Right cardiac atrium (tissue), 5 donors: ENCODE measurements around the gene CRADD. TPM values are rescaled to one million over a fixed set of nuclear protein-coding genes. Genes with fewer than 3 reads are reported as not detected.
A peak's percentile ranks its signal among the peaks of the same experiment; 100 is the strongest.
"Not testable (repeated sequence)": the region's sequence is repeated elsewhere in the genome, so short reads cannot be mapped to it uniquely, and the experiment has no call there.

ENCODE experiments used
- ATAC-seq, 2 donors: fragments of 200-7000 bp; cut with Tn5 transposase; one replicate each; pipeline versions ENCODE4 v1.8.0 to v1.9.1; 2020; ENCODE audit warnings: moderate library complexity in 2 of 2, mild to moderate bottlenecking in 1 of 2
- DNase-seq, 3 donors: peaks; one replicate each; pipeline ENCODE4 v3.0.0-alpha.2; 2020
- H3K27ac ChIP-seq: one replicate; pipeline ENCODE4 v1.5.1; 2013; ENCODE audit warnings: mild to moderate bottlenecking, low read length, control low read depth, moderate library complexity
- H3K27me3 ChIP-seq: one replicate; pipeline ENCODE4 v1.6.1; 2013; ENCODE audit not compliant: control insufficient read depth, insufficient read depth
- H3K4me1 ChIP-seq: one replicate; pipeline ENCODE4 v1.6.1; 2013; ENCODE audit warnings: low read length; ENCODE audit not compliant: control insufficient read depth, insufficient read depth
- H3K4me3 ChIP-seq: one replicate; pipeline ENCODE4 v1.5.1; 2013; ENCODE audit warnings: low read length, control low read depth
- H3K9me3 ChIP-seq: one replicate; pipeline ENCODE4 v1.6.1; 2013; ENCODE audit warnings: low read length; ENCODE audit not compliant: control insufficient read depth
- WGBS: extraction: QIAGEN DNeasy Blood & Tissue Kit; methylation state at CpG from one replicate; pipeline ENCODE4 v1.1.7; 2013; 5-methylcytosine and 5-hydroxymethylcytosine counted together
- intact Hi-C, 4 donors: fragments of 100-400 bp; cut with DNase I; formaldehyde crosslinking; loops; one replicate each; pipeline versions ENCODE4 v1.11.0 to v1.14.0; 2022 to 2023
- polyA plus RNA-seq: library from polyadenylated mRNA; stranded (reverse); fragments of 200-250 nt; gene quantifications from one replicate; pipeline ENCODE4 v1.2.3, GENCODE V29; 2013
- total RNA-seq, 4 donors: library from RNA; stranded (reverse); fragmentation: NEBNext Ultra II Directional; extraction: Animal tissue kit (Norgen Biotek cat#: 25700); gene quantifications; one replicate each; pipeline ENCODE4 v1.2.1, GENCODE V29; 2021
- donor health status: healthy with polysubstance abuse.
- donor health status: DM: no; HTN: yes; CAD: no.
- donor health status: DM: no; HTN: no; CAD: no.
- donor health status: DM: no; HTN: yes; CAD: no; lungs with severe emphysema.
- donor health status: DM: yes; HTN: yes; CAD: no.

The CRADD gene
- total and polyA plus RNA-seq, 5 donors = 29.1 to 45.7 (median 37.8) TPM

- Histone ChIP-seq H3K27me3 (no peaks in the 10 kb centered on the region), H3K9me3 (no peaks in the 10 kb centered on the region), H3K4me1 (peaks cover 3% of the 10 kb centered on the region), H3K4me3 (no peak overlapping the region), H3K27ac (no peak overlapping the region)
- ATAC-seq (no peak), DNase-seq (no peak)
- intact Hi-C loops = no loop called here
- WGBS = 44% methylated on average over 2 of the region's 2 CpGs
These were observed 29.2 kb downstream of the CRADD start for GRCh38 chr12:93706387-93706786.

- intact Hi-C loops = no loop called here
- H3K27ac ChIP-seq = no peak overlapping the region
- no peaks in the 10 kb centered on the region for H3K9me3 ChIP-seq
- DNase-seq (no peak), ATAC-seq (no peak)
- WGBS = 72% methylated on average over 2 of the region's 2 CpGs
- H3K4me3 ChIP-seq = no peak overlapping the region
- peaks cover 3% of the 10 kb centered on the region for H3K4me1 ChIP-seq
- H3K27me3 ChIP-seq = no peaks in the 10 kb centered on the region
These were observed 29.6 kb downstream of the CRADD start for GRCh38 chr12:93706824-93707223.

- peaks cover 3% of the 10 kb centered on the region for H3K4me1 ChIP-seq
- H3K27me3 ChIP-seq = no peaks in the 10 kb centered on the region
- ATAC-seq = no peak
- H3K4me3 ChIP-seq = no peak overlapping the region
- no peak overlapping the region for H3K27ac ChIP-seq
- intact Hi-C loops = no loop called here
- WGBS = 83% methylated on average over 1 of the region's 1 CpG
- no peak for DNase-seq
- no peaks in the 10 kb centered on the region for H3K9me3 ChIP-seq
These were observed 30.7 kb downstream of the CRADD start for GRCh38 chr12:93707836-93708235.

GRCh38 chr12:93708952-93709351 lies 31.8 kb downstream of the CRADD start:
- Histone ChIP-seq H3K27me3 (no peaks in the 10 kb centered on the region), H3K4me1 (peaks cover 4% of the 10 kb centered on the region), H3K4me3 (no peak overlapping the region), H3K27ac (no peak overlapping the region), H3K9me3 (no peaks in the 10 kb centered on the region)
- no peak for DNase-seq
- no peak for ATAC-seq
- intact Hi-C loops = no loop called here
- WGBS = 97% methylated on average over 2 of the region's 2 CpGs

- no peak for DNase-seq
- 99% methylated on average over 4 of the region's 4 CpGs for WGBS
These were observed 32.2 kb downstream of the CRADD start for GRCh38 chr12:93709386-93709785.

GRCh38 chr12:93710574-93710926 lies 33.4 kb downstream of the CRADD start:
- ATAC-seq (no peak), DNase-seq (no peak)
- Histone ChIP-seq H3K4me3 (no peak overlapping the region), H3K27ac (no peak overlapping the region), H3K4me1 (peaks cover 6% of the 10 kb centered on the region), H3K27me3 (no peaks in the 10 kb centered on the region), H3K9me3 (no peaks in the 10 kb centered on the region)
- 98% methylated on average over 2 of the region's 2 CpGs for WGBS
- intact Hi-C loops = no loop called here

More at GRCh38 chr12:93709386-93709785, 32.2 kb downstream of the CRADD start:
- peaks cover 4% of the 10 kb centered on the region for H3K4me1 ChIP-seq
- no peaks in the 10 kb centered on the region for H3K9me3 ChIP-seq
- H3K4me3 ChIP-seq = no peak overlapping the region
- no peak for ATAC-seq
- intact Hi-C loops = no loop called here
- no peaks in the 10 kb centered on the region for H3K27me3 ChIP-seq
- no peak overlapping the region for H3K27ac ChIP-seq

- ATAC-seq = peak in 1 of 2 donors; percentile 45
- not testable (repeated sequence) for H3K27ac ChIP-seq
These were observed 34.3 kb downstream of the CRADD start for GRCh38 chr12:93711502-93711901.

GRCh38 chr12:93712200-93712599 lies 35.0 kb downstream of the CRADD start:
- intact Hi-C loops = no loop called here

More at GRCh38 chr12:93711502-93711901, 34.3 kb downstream of the CRADD start:
- H3K27me3 ChIP-seq, H3K9me3 ChIP-seq, intact Hi-C loops, H3K4me1 ChIP-seq, H3K4me3 ChIP-seq, DNase-seq: not testable (repeated sequence)
- 100% methylated on average over 1 of the region's 1 CpG for WGBS

GRCh38 chr12:93713060-93713459 lies 35.9 kb downstream of the CRADD start:
- Histone ChIP-seq H3K4me3 (no peak overlapping the region), H3K4me1 (peaks cover 6% of the 10 kb centered on the region), H3K9me3 (no peaks in the 10 kb centered on the region), H3K27me3 (no peaks in the 10 kb centered on the region), H3K27ac (peak overlapping the region; percentile 47)
- no peak for DNase-seq
- intact Hi-C loops = no loop called here
- ATAC-seq = peak; percentile 23 to 55
- 62% methylated on average over 5 of the region's 5 CpGs for WGBS

More at GRCh38 chr12:93712200-93712599, 35.0 kb downstream of the CRADD start:
- Histone ChIP-seq H3K4me3 (no peak overlapping the region), H3K27me3 (no peaks in the 10 kb centered on the region), H3K4me1 (peaks cover 6% of the 10 kb centered on the region), H3K9me3 (no peaks in the 10 kb centered on the region), H3K27ac (no peak overlapping the region)
- ATAC-seq (no peak), DNase-seq (no peak)
- WGBS = 79% methylated on average over 3 of the region's 3 CpGs

GRCh38 chr12:93713800-93714199 lies 36.6 kb downstream of the CRADD start:
- H3K4me3 ChIP-seq = no peak overlapping the region
- 66% methylated on average over 4 of the region's 4 CpGs for WGBS
- H3K4me1 ChIP-seq = peaks cover 6% of the 10 kb centered on the region
- H3K27ac ChIP-seq = peak overlapping the region; percentile 72
- no peak for DNase-seq
- intact Hi-C loops = no loop called here
- no peaks in the 10 kb centered on the region for H3K9me3 ChIP-seq
- no peaks in the 10 kb centered on the region for H3K27me3 ChIP-seq
- no peak for ATAC-seq

- 30% methylated on average over 5 of the region's 5 CpGs for WGBS
- Histone ChIP-seq H3K9me3 (no peaks in the 10 kb centered on the region), H3K4me1 (peaks cover 6% of the 10 kb centered on the region), H3K4me3 (no peak overlapping the region), H3K27ac (peak overlapping the region; percentile 93), H3K27me3 (no peaks in the 10 kb centered on the region)
- intact Hi-C loops = no loop called here
- peak in 2 of 3 donors; percentile 11 to 43 for DNase-seq
- ATAC-seq = peak; percentile 73 to 75
These were observed 37.2 kb downstream of the CRADD start for GRCh38 chr12:93714382-93714781.

GRCh38 chr12:93719710-93720109 lies 42.5 kb downstream of the CRADD start:
- Histone ChIP-seq H3K27ac (no peak overlapping the region), H3K27me3 (no peaks in the 10 kb centered on the region), H3K4me1 (peaks cover 1% of the 10 kb centered on the region), H3K9me3 (no peaks in the 10 kb centered on the region), H3K4me3 (no peak overlapping the region)
- DNase-seq = no peak
- WGBS = 91% methylated on average over 1 of the region's 1 CpG
- intact Hi-C loops = no loop called here
- no peak for ATAC-seq
